HT-29 (cell line): ENCODE data around the gene AFAP1. TPM values are rescaled to one million over a fixed set of nuclear protein-coding genes. Genes with fewer than 3 reads are reported as not detected.
A peak's percentile ranks its signal among the peaks of the same experiment; 100 is the strongest.

Source experiments
- DNase-seq: peaks from one replicate; pipeline ENCODE4 v3.0.0-alpha.2; 2015; ENCODE audit warnings: low spot score
- total RNA-seq: library from RNA; depleted of rRNA; stranded (reverse); fragments of >200 nt; shearing (Covaris generic); gene quantifications from 2 replicates; pipeline ENCODE4 v1.2.3, GENCODE V29; 2014

The AFAP1 gene
- total RNA-seq, 1 experiment from 2014 or later = 2.9 TPM

GRCh38 chr4:7894098-7894676 is 45.5 kb downstream of the AFAP1 start:
- DNase-seq = no peak

- no peak for DNase-seq
These were observed 46.1 kb downstream of the AFAP1 start for GRCh38 chr4:7893539-7893938.

- no peak for DNase-seq
These were observed 47.2 kb downstream of the AFAP1 start for GRCh38 chr4:7892212-7893019.

- DNase-seq = peak; percentile 38
These were observed 48.8 kb downstream of the AFAP1 start for GRCh38 chr4:7890635-7891393.

- DNase-seq = no peak
These were observed 52.2 kb downstream of the AFAP1 start for GRCh38 chr4:7887436-7887835.

DNA sequence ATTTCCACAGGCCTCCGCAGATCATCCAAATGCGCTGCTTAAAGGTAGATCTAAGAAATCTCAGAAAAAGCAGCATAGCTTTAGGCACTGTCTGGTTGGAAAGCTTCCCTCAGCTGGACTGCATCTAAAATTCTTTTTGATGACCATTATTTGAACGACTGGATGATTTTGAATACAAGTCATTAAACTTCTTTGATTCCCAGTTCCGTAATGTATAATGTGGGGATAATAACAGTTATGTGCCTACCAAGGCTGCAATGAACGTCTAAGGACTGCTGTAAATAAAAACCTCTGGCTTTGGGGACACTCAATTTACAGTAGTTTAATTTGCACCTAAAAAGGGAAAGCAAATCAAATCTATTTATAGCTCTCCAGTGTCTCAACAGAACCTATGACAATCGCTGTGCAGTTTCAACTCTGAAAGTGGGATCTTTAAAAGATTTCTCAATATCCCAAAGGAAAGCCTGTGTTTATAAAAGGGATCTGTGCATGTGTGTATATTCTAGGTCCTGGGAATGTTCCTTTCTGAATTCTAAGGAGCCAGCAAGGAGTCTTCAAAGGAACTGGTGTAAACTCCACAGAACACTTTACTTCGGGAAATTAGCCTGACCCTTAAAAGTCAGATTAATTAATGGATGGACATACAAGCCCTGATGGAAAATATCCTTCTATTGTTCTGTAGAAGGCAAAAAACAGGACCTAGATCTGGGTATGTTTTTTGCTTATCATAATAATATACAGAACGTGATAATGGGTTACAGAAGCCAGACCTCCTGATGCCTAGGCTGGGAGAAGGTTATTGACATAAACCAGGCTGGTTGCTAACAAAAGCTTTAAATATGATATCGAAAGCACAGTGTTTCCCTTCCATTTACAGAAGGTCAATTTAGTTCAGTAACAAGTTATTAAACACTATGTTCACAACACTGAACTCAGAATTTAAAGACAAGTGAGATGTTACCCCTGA is 53.4 kb downstream of the AFAP1 start:
- no peak for DNase-seq

GRCh38 chr4:7885216-7886006 is 54.2 kb downstream of the AFAP1 start:
- no peak for DNase-seq

GRCh38 chr4:7880683-7881082 is 59.0 kb downstream of the AFAP1 start:
- DNase-seq = no peak

DNA sequence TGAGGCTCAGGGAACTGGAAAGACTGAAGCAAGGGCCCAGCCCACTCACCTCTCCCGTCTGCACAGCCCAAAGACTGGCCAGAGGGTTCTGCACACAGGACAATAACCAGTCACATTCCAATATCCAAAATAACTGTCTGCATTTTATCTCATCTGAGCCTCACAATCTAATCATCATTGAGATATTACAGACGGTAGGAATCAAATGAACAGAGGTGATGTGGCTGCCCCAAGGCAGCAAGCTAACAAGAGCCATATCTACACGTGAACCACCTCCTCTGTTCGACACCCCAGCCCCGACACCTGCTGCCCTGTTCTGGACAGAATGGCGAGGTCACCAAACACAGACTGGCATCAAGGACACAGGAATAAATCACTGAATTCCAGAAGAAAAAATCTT is 60.5 kb downstream of the AFAP1 start:
- no peak for DNase-seq

- DNase-seq = no peak
These were observed 61.3 kb downstream of the AFAP1 start for GRCh38 chr4:7878323-7878722.

DNA sequence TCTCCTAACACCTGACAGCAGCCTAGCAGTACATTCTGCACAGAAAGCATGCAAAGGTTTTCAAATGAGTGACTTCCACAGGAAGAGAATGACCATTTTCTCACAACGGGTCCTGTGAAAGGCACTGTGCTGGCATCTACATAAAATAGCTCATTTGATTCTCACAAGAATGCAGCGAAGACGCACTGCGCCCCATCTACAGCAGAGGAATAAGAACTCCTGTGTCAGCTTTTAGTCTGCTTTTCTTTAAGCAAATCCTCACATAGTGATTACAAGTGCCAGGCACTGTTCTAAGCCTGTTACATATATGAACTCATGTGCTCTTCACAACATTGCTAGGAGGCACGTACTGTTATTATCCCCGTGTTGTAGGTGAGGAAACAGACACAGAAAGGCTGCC is 62.5 kb downstream of the AFAP1 start:
- no peak for DNase-seq

DNA sequence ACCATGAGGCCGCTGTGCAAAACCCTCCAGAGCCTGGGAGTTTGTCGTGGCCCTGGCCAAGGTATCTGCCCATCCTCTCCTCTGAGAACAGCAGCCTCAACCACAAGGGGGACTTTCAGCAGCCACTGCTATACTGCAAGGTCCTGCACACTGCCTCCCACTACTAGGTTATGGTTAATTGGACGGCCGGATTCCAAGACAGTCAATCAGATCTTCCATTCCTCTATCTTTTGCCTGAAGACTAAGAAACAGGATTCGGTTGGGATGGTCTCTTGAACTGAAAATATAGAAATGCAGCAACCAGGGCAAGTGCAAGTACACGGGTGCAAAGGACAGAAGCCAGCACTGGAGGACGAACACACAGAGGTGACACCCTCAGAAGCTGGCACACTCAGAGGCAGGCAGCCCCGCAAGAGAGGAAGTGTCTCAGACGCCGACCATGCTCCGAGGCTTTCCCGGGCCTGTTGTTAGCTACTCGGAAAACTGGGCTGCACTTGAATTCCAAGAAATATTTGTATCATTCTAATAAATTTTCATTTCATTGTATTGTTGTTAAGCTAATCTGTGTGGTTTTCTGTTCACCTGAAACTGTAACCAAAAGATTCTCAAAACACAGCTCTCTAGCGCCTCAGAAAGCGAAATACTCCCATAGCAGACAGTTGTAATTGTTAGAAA is 63.3 kb downstream of the AFAP1 start:
- peak; percentile 21 for DNase-seq

GRCh38 chr4:7874838-7875237 is 64.8 kb downstream of the AFAP1 start:
- no peak for DNase-seq

DNA sequence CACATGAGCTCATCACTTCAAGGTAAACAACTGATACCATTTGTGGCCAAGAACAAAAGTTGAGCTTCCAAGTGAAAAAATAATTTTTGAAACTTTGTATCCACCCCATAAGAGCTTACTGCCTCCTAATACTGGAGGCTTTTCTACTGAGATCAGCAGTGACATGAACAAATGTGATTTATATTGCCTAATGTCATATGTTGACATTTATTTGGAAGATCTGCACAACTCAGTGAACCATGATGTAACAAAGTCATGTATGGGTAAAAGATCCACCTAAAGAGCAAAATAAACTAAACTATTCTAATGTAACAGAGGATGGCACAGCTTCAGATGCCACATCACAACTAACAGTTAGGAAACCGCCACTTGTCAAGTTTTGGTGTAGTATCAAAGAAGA is 65.8 kb downstream of the AFAP1 start:
- no peak for DNase-seq

DNA sequence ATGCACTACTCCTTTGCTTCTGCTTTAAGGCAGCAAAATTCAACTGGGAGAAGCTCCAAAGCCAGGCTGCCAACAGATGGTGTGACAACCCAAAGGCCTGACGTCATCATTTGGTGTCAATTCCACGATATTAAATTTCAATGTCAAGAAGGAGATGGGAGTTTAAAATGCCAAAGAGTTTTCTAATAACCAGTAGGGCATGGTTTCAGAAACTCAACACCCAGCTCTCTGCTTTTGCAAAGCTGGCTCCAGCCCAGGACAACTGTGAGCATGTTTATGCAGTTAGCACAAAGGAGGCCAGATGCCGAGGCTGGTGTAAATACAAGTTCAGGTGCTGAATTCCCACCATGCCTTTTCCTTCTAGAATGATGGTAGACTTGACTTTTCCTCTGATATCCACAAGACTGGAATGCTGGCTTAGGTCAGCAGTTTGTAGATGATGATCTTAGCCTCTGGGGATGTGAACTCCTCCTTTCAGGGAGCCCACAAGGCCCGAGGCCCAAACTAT is 67.3 kb downstream of the AFAP1 start:
- no peak for DNase-seq

DNA sequence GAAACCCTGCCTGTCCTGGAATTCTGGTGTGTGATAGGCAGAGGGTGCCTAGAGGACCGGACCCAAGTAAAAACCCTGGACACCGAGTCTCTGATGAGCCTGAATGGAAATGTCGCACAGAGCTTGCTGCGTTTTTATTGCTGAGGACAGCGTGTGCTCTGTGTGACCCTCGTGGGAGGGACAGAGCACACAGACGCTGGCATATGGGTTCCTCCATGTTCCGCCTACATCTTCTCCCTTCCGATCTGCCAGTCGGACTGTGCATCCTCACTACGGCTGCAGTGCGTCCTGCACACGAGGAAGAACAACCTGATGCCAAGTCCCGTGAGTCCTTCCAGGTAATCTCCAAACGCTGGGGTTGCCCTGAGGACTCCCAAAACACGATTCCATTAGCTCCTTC is 68.3 kb downstream of the AFAP1 start:
- DNase-seq = no peak

- no peak for DNase-seq
These were observed 70.7 kb downstream of the AFAP1 start for GRCh38 chr4:7868892-7869471.

DNA sequence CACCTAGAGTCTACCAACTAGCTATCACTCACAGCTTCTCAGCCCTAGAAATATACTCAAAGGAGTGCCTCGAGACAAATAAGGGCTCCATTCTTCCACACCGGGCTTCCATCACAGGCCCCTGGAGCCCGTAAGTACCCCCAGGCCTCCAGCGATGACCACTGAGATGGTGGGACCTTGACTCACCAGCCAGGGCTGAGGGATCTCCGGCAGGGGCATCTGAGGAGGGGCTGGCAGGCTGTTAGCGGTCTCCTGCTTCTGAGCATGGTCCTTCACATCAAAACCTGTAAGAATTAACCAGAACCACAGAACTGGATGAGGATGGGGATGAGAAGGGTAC is 71.3 kb downstream of the AFAP1 start:
- no peak for DNase-seq

DNA sequence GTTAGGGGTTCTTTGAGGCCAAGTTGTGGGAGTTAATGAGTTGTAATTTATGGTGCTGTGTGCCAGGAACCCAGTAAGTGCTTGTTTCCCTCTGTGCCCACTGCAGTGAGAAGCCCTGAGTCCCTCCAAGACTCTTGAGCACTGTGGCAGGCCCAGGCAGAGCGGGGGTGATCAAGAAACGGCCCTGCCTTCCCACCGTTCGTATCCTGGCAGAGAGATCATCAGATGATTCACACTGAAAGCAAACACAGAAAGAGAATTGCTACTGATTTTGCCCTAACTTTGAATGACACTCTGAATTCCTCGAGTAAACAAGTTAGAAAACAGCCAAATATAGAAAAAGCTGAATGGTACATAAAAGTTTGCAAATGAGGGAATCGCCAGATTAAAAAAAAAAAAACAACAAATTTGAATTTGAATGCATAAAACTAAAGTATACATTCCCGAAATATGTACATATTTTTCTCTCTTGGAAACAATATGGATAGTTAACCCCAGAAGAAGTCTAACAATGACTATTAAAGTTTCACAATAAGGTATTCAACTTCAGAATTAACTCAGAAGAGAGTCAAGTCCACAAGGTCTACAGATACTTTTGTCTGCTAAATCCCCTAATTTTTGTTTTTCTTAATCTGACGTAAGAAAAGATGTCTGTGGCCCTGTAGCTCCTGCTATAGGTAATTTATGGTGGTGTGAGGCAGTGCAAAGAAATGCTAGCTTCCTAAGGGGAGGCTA is 71.8 kb downstream of the AFAP1 start:
- DNase-seq = no peak
